ENCODE measurements around the gene XKR8. TPM values are rescaled to one million over a fixed set of nuclear protein-coding genes. Genes with fewer than 3 reads are reported as not detected.

XKR8 gene
- total and polyA plus RNA-seq, 2 of the 13 experiments (the other 11 are each of a cell fraction or from before 2014, with no cell fraction given) = 5.4 to 6.3 TPM

- no peak for FAIRE-seq
- TF ChIP-seq ARNTL (CRISPR knock-in tag; IDR thresholded peaks at IDR 0.05) (no peak), ZNF549 (CRISPR knock-in tag; IDR thresholded peaks at IDR 0.05) (no peak), MAFF (IDR thresholded peaks at IDR 0.05; ENCODE audit: low read depth, low read length) (no peak), ZNF224 (CRISPR knock-in tag; IDR thresholded peaks at IDR 0.05) (no peak), ATF7 (IDR thresholded peaks at IDR 0.05) (no peak), ATF7 (CRISPR knock-in tag; IDR thresholded peaks at IDR 0.05) (no peak), TEF (CRISPR knock-in tag; IDR thresholded peaks at IDR 0.05) (no peak), CBX1 (IDR thresholded peaks at IDR 0.05; ENCODE audit: low read depth) (no peak), EZH2 (conservative IDR thresholded peaks at IDR 0.05; ENCODE audit: low read depth, low read length) (no peak), FOXK1 (CRISPR knock-in tag; IDR thresholded peaks at IDR 0.05; ENCODE audit: borderline replicate concordance, low read depth) (no peak), NCOR1 (IDR thresholded peaks at IDR 0.05; ENCODE audit: borderline replicate concordance, low read length) (no peak), KDM1A (CRISPR knock-in tag; IDR thresholded peaks at IDR 0.05) (no peak), AKNA (CRISPR knock-in tag; IDR thresholded peaks at IDR 0.05; ENCODE audit: borderline replicate concordance) (no peak), KMT2A (CRISPR knock-in tag; IDR thresholded peaks at IDR 0.05) (no peak), CC2D1A (CRISPR knock-in tag; IDR thresholded peaks at IDR 0.05) (no peak)
- POLR2A ChIA-PET = no interaction called here
- Histone ChIP-seq H3K36me3 (replicated peaks in 1 of 2; ENCODE audit: control insufficient read depth in 1 of 2, insufficient read depth in 2 of 2, low read length in 2 of 2) (peaks cover 5 to 10% of the 10 kb centered on the region in 2 experiments; a peak in 3 of 5 replicates), H3K27me3 (ENCODE audit: control insufficient read depth in 1 of 2, insufficient read depth in 2 of 2, low read length in 2 of 2) (no peaks in the 10 kb centered on the region), H3K27ac (ENCODE audit: extremely low read length, insufficient read depth, low read length) (no peak overlapping the region), H3K4me2 (ENCODE audit: low read depth, low read length) (no peak overlapping the region), H4K20me1 (ENCODE audit: insufficient read depth, low read length) (no peaks in the 10 kb centered on the region), H3K9me3 (ENCODE audit: low read length) (no peaks in the 10 kb centered on the region), H3K9ac (ENCODE audit: insufficient read depth, low read depth, low read length) (no peak overlapping the region), H3K4me1 (ENCODE audit: insufficient read depth, low read length) (peaks cover 11% of the 10 kb centered on the region; the same call in 1 of the 2 replicates), H3K79me2 (ENCODE audit: insufficient read depth, low read length) (no peaks in the 10 kb centered on the region), H2AFZ (ENCODE audit: low read length) (no peak overlapping the region), H3K4me3 (replicated peaks in 1 of 3; ENCODE audit: insufficient read depth in 1 of 3, low read depth in 2 of 3, low read length in 3 of 3) (no peak overlapping the region)
- no peak for ATAC-seq
- intact Hi-C loops (cut with micrococcal nuclease; ENCODE audit: unreplicated experiment) = no loop called here
- CTCF ChIA-PET (ENCODE audit: low intra/inter-chr PET ratio, low total read pairs) = no interaction called here
- BruUV-seq (replicated peaks) = no TSS peak
- no peak for DNase-seq (ENCODE audit: low spot score)
- in situ Hi-C loops (cut with HindIII; ENCODE audit: extremely low pct_ligation_motif_present, low pct_unique_long_range_greater_than_20kb) = no loop called here
These were observed 14.6 kb downstream of the XKR8 start for GRCh38 chr1:27974417-27974781.

Measured in HepG2 (cell line).